GM04504 (cell line): ENCODE measurements around the gene ARL5C.
"Not testable (repeated sequence)": the region's sequence is repeated elsewhere in the genome, so short reads cannot be mapped to it uniquely, and the experiment has no call there.

Source experiments
- DNase-seq: peaks from one replicate; pipeline ENCODE4 v3.0.0-alpha.2; 2012; ENCODE audit warnings: low read depth

Gene ARL5C

GRCh38 chr17:39141294-39141693 lies 24.7 kb downstream of the ARL5C start:
- no peak for DNase-seq

GRCh38 chr17:39139561-39139960 lies 26.4 kb downstream of the ARL5C start:
- no peak for DNase-seq

GRCh38 chr17:39139161-39139511 lies 26.8 kb downstream of the ARL5C start:
- DNase-seq, result peak; percentile 85

GRCh38 chr17:39138431-39139160 lies 27.4 kb downstream of the ARL5C start:
- DNase-seq, result no peak

- DNase-seq, result no peak
Observed at GRCh38 chr17:39134878-39135277, 31.1 kb downstream of the ARL5C start.

GRCh38 chr17:39132192-39132610 lies 33.8 kb downstream of the ARL5C start:
- DNase-seq, result peak; percentile 78

- DNase-seq, result no peak
Observed at GRCh38 chr17:39131616-39132015, 34.3 kb downstream of the ARL5C start.

- DNase-seq, result no peak
Observed at GRCh38 chr17:39130205-39130604, 35.8 kb downstream of the ARL5C start.

- not testable (repeated sequence) for DNase-seq
Observed at GRCh38 chr17:39129544-39129943, 36.4 kb downstream of the ARL5C start.

- DNase-seq, result no peak
Observed at GRCh38 chr17:39126436-39126835, 39.5 kb downstream of the ARL5C start.

GRCh38 chr17:39125143-39125875 lies 40.7 kb downstream of the ARL5C start:
- no peak for DNase-seq

- DNase-seq, result no peak
Observed at GRCh38 chr17:39123627-39124026, 42.3 kb downstream of the ARL5C start.

- DNase-seq, result no peak
Observed at GRCh38 chr17:39122991-39123390, 43.0 kb downstream of the ARL5C start.

GRCh38 chr17:39121919-39122318 lies 44.0 kb downstream of the ARL5C start:
- DNase-seq, result not testable (repeated sequence)

GRCh38 chr17:39118674-39119419 lies 47.1 kb downstream of the ARL5C start:
- DNase-seq, result no peak

GRCh38 chr17:39116224-39116623 lies 49.7 kb downstream of the ARL5C start:
- DNase-seq, result no peak

GRCh38 chr17:39115135-39115534 lies 50.8 kb downstream of the ARL5C start:
- peak; percentile 50 for DNase-seq

GRCh38 chr17:39114723-39115122 lies 51.2 kb downstream of the ARL5C start:
- peak; percentile 45 for DNase-seq

GRCh38 chr17:39113871-39114270 lies 52.1 kb downstream of the ARL5C start:
- DNase-seq, result no peak

GRCh38 chr17:39110435-39111136 lies 55.4 kb downstream of the ARL5C start:
- no peak for DNase-seq

- DNase-seq, result no peak
Observed at GRCh38 chr17:39108461-39109375, 57.2 kb downstream of the ARL5C start.
